ENCODE data around the gene WASF2.
"Not testable (repeated sequence)": the region's sequence is repeated elsewhere in the genome, so short reads cannot be mapped to it uniquely, and the experiment has no call there.

WASF2 gene

GRCh38 chr1:27492796-27493195 lies 2.8 kb upstream of the WASF2 start:
- DNase-seq: no peak

- no peak for DNase-seq
Observed at GRCh38 chr1:27491748-27492700, 2.1 kb upstream of the WASF2 start.

GRCh38 chr1:27489501-27489972 lies 430 bp downstream of the WASF2 start:
- DNase-seq: no peak

GRCh38 chr1:27487966-27488884 lies 1.7 kb downstream of the WASF2 start:
- no peak for DNase-seq

GRCh38 chr1:27485363-27485762 lies 4.6 kb downstream of the WASF2 start:
- no peak for DNase-seq

GRCh38 chr1:27483659-27484058 lies 6.3 kb downstream of the WASF2 start:
- DNase-seq: no peak

- DNase-seq: no peak
Observed at GRCh38 chr1:27481994-27482620, 7.9 kb downstream of the WASF2 start.

GRCh38 chr1:27478098-27478497 lies 11.9 kb downstream of the WASF2 start:
- DNase-seq: no peak

- DNase-seq: no peak
Observed at GRCh38 chr1:27476237-27476636, 13.7 kb downstream of the WASF2 start.

- no peak for DNase-seq
Observed at GRCh38 chr1:27475720-27476119, 14.2 kb downstream of the WASF2 start.

- DNase-seq: no peak
Observed at GRCh38 chr1:27473755-27474154, 16.2 kb downstream of the WASF2 start.

- not testable (repeated sequence) for DNase-seq
Observed at GRCh38 chr1:27472098-27472497, 17.9 kb downstream of the WASF2 start.

GRCh38 chr1:27471477-27471876 lies 18.5 kb downstream of the WASF2 start:
- no peak for DNase-seq

GRCh38 chr1:27469334-27469733 lies 20.6 kb downstream of the WASF2 start:
- no peak for DNase-seq

GRCh38 chr1:27468378-27468777 lies 21.6 kb downstream of the WASF2 start:
- DNase-seq: not testable (repeated sequence)

- no peak for DNase-seq
Observed at GRCh38 chr1:27464926-27465647, 24.9 kb downstream of the WASF2 start.

- DNase-seq: not testable (repeated sequence)
Observed at GRCh38 chr1:27463916-27464315, 26.1 kb downstream of the WASF2 start.

GRCh38 chr1:27458521-27458920 lies 31.4 kb downstream of the WASF2 start:
- DNase-seq: not testable (repeated sequence)

- no peak for DNase-seq
Observed at GRCh38 chr1:27455139-27455811, 34.7 kb downstream of the WASF2 start.

GRCh38 chr1:27454610-27455009 lies 35.4 kb downstream of the WASF2 start:
- no peak for DNase-seq

- no peak for DNase-seq
Observed at GRCh38 chr1:27451343-27451742, 38.6 kb downstream of the WASF2 start.

- no peak for DNase-seq
Observed at GRCh38 chr1:27448982-27449381, 41.0 kb downstream of the WASF2 start.
